Coronary artery (tissue), 2 donors: Measurements from ENCODE around the gene SLC39A7.

Experiments used
- DNase-seq: peaks from one replicate; pipeline ENCODE4 v3.0.0-alpha.2; 2017; ENCODE audit warnings: low spot score
- H3K27ac ChIP-seq, 2 donors: fragments of 200-600 bp; sonication (generic); one replicate each; pipeline ENCODE4 v1.5.1; 2016 to 2019
- H3K4me3 ChIP-seq: fragments of 200-600 bp; sonication (generic); 2 replicates; pipeline ENCODE4 v1.5.1; 2016; ENCODE audit warnings: mild to moderate bottlenecking, moderate library complexity
- CTCF ChIP-seq: fragments of 200-600 bp; sonication (generic); IDR thresholded peaks from one replicate; pipeline ENCODE4 v1.5.1; 2019; ENCODE audit warnings: antibody characterized with exemption

SLC39A7 gene

GRCh38 chr6:33170176-33171015 is 30.3 kb upstream of the SLC39A7 start:
- no peak for TF ChIP-seq CTCF

GRCh38 chr6:33171016-33171879 is 29.4 kb upstream of the SLC39A7 start:
- H3K4me3 ChIP-seq, result no peak overlapping the region
- TF ChIP-seq CTCF, result no peak
- no peak for DNase-seq
- no peak overlapping the region for H3K27ac ChIP-seq

More at GRCh38 chr6:33170176-33171015, 30.3 kb upstream of the SLC39A7 start:
- Histone ChIP-seq H3K4me3 (no peak overlapping the region), H3K27ac (no peak overlapping the region)
- peak; percentile 60 for DNase-seq

GRCh38 chr6:33171880-33172687 is 28.6 kb upstream of the SLC39A7 start:
- no peak for TF ChIP-seq CTCF
- no peak overlapping the region for H3K27ac ChIP-seq
- DNase-seq, result no peak
- no peak overlapping the region for H3K4me3 ChIP-seq

- no peak overlapping the region for H3K27ac ChIP-seq
- TF ChIP-seq CTCF, result no peak
- DNase-seq, result no peak
- H3K4me3 ChIP-seq, result no peak overlapping the region
Measured at GRCh38 chr6:33172688-33173534, 27.8 kb upstream of the SLC39A7 start.

GRCh38 chr6:33173535-33174180 is 27.0 kb upstream of the SLC39A7 start:
- Histone ChIP-seq H3K27ac (no peak overlapping the region), H3K4me3 (no peak overlapping the region)
- DNase-seq, result no peak
- no peak for TF ChIP-seq CTCF
